GM12872 (cell line): ENCODE measurements around the gene HNF4A.

ENCODE experiments used
- CTCF ChIP-seq: IDR thresholded peaks from 3 replicates; pipeline ENCODE4 v1.5.1; 2011; ENCODE audit warnings: low read depth, mild to moderate bottlenecking, low read length, moderate library complexity; ENCODE audit not compliant: insufficient read depth

The HNF4A gene

GRCh38 chr20:44457016-44457415 is 101.5 kb downstream of the HNF4A start:
- no peak for TF ChIP-seq CTCF

GRCh38 chr20:44459271-44459670 is 103.8 kb downstream of the HNF4A start:
- no peak for TF ChIP-seq CTCF

GRCh38 chr20:44460795-44461141 is 105.3 kb downstream of the HNF4A start:
- peak; percentile 30; the same call in 1 of the 3 replicates for TF ChIP-seq CTCF

GRCh38 chr20:44461142-44461802 is 105.8 kb downstream of the HNF4A start:
- TF ChIP-seq CTCF = no peak

- TF ChIP-seq CTCF = no peak
Observed at GRCh38 chr20:44461803-44462174, 106.3 kb downstream of the HNF4A start.

GRCh38 chr20:44463466-44463865 is 108.0 kb downstream of the HNF4A start:
- no peak for TF ChIP-seq CTCF

- no peak for TF ChIP-seq CTCF
Observed at GRCh38 chr20:44464514-44464913, 109.0 kb downstream of the HNF4A start.

GRCh38 chr20:44465001-44465560 is 109.6 kb downstream of the HNF4A start:
- TF ChIP-seq CTCF = no peak
